Globus pallidus (tissue), 1 donor: ENCODE data around the gene RFNG.

Source experiments
- DNase-seq: peaks from one replicate; pipeline ENCODE4 v3.0.0-alpha.2; 2015; ENCODE audit warnings: low spot score

Gene RFNG

DNA sequence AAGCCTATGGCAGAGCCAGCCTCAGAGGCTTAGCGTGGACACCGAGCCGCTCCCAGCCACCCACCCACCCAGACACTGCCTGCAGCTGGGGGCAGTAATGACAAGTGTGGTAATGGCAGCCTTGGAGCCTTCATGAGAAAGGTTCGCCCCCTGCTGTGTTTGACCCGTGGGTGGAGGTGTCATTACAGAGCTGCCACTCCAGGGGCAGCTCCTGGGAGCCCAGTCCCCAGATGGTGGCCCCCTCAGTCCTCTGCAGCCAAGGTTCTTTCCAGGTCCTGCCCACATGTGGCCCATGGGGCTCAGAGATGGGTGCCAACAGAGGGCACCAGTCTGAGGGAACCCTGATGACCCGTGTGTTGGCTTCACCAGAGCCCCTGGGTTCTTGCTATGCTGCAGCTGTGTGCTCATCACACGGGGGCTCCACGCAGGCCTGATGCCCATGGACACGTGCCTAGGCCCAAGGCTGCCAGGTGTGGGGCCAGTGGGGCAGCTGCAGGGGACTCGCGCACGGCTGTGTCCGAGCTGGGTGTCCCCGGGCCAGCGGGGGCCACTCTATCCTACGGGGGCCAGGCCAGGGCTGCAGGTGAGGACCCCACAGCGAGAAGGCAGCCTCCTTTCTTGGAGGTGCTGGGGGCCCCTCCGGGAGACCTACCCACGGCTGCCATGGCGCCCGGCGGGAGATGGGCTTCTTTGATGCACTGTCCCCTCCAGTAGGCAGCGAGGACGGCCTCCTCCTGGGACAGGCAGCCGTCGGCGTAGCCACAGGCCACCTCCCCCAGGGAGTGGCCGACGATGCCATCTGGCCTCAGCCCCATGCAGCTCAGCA, 38.3 kb upstream of the RFNG start:
- no peak for DNase-seq

DNA sequence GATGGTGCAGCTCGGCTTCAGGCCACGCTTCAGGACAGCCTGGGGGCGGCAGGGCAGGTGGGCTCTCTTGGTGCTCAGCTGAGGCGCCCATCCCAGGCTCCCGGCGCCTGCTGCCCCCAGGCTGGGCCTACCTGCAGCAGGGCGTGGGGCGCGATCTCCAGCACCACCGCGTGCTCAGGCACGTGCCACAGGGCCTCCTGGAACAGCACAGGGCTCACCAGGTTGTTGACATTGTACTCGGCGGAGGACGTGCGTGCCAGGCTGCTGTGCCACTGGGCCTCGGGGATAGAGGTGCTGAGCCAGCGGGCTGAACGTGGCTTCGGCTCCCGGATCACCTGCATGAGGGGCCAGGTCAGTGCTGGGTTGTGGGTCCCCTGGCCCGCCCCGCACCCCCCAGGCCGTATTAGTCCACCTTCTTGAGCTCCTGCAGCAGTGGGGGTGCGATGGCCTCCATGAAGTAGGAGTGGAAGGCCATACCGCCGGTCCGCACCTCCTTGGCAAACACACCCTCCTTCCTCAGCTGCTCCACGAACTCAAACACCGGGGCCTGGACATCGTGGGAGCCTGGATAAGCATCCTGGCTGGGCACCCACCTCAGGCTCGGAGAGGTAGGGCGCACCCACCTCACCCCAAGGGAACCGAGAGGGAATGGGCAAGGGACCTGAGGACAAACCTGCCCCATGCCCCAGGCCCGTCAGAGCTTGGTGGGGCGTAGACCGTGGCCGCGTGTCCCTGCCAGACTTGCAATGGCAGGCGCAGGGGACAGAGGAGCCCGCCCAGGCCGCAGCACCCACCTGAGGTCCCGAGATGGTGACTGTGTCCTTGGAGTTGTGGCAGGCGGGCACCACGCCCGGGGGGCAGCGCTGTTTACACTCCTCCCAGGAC, 37.5 kb upstream of the RFNG start:
- DNase-seq = no peak

DNA sequence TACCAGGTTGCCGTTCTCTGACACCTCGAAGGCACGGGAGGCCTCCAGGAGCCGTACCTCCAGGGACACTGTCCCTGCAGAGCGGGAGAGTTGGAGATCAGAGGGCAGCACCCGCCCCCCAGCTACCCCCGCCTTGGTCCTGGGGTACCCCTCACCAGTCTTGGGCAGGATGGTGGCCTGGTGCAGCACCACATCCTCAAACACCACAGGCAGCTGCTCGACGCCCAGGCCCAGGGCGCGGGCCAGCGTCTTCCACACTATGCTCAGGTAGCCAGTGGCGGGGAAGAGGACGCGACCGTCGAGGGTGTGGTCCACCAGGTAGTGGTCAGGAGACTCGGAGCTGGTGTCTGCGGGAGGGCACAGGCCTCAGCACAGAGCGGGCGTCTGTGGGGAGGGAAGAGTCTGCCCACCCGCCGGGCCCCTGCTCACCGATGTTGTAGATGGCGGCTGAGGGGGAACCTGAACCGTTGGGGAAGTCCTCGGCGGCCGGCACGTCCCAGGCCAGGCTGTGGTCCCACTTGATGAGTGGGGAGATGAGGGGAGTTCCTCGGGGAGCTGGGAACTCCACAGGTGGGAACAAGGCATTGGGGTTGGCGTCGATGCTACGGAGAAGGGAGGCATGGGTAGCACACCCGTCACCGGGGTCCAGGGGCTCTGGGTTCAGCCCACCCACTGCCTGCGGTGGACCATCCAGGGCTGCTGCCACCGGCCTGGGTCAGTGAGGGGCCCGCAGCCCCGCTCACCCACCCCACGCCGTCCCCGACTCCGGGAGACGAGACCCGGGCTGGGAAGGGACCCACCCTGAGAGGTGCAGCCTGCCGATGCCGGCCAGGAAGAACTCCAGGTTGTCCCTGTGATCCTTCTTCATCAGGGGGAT, 36.6 kb upstream of the RFNG start:
- DNase-seq = no peak

- DNase-seq = no peak
Observed at GRCh38 chr17:82086941-82087906, 35.6 kb upstream of the RFNG start.

DNA sequence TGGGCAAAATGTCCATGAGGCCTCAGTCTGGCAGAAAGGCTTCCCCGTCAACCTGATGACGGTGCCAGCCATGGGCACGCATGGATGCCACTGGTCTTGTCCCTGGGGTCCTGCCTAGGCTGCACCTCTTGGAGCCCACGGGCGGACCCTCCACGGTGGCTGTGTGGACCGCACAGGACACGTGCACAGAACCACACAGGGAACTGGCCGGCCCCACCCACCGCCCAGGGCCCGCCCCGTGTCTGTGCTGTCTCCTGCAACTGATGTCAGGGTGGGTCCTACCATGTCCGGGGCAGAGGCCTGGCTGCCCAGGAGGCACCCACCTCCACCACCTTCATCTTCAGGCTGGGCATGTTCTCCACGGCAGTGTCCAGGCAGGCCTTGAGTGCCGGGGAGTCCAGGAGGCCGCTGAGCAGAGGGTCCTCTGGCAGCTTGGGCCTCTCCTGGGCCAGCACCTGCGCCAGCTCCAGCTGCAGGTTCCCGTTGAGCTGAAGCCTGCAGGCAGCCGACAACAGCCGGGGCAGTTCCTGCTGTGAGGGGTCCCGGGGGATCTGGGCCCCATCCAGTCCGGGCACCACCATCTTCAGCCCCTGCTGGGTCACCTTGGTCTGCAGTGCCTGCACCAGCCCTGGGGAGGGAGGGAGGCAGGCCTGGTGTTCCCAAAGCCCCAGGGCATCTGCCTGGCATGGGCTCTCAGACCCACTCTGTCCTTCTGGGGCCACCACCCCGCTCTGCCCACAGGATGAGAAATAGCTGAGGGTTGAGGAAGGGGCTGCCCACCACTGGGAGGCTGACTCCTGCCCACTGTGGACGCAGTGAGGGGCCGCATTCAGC, 34.5 kb upstream of the RFNG start:
- DNase-seq = no peak

DNA sequence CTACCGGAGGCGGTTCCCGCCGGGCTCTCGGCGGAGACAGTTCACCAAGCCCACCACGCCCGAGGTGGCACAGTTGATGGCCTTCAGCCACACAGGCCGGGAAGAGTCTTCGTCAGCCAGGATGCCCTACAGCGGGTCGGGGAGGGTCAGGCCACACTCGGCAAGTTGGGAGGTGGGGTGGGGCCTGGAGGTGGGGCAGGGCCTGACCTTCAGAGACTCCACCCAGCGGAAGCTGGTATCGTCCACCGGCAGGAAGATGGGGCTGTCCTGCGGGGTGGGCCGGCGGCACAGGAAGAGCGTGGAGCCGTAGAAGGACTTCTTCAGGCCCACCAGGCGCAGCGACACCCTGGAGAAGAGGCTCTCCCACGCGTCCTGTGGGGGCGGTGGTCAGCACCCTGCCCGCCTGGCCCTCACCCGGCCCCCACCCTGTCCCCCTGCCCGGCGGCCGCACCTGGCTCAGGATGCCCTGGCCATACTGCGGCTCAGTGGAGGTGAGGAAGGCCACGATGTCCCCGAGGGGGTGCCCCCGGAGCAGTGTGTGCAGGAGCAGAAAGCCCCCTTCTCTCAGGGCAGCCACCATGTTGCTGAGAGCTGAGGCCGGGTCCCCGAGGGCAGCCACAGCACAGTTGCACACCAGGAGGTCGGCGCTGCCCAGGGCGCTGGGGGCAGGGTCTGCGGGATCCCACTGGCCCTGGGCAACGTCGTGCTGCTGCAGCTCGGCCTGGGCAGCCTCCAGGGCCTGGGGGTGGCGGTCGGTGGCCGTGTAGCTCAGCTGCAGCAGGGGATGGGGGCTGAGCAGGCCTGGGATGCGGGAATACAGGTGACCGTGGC, 33.6 kb upstream of the RFNG start:
- DNase-seq = no peak

- no peak for DNase-seq
Observed at GRCh38 chr17:82084373-82085030, 32.9 kb upstream of the RFNG start.

DNA sequence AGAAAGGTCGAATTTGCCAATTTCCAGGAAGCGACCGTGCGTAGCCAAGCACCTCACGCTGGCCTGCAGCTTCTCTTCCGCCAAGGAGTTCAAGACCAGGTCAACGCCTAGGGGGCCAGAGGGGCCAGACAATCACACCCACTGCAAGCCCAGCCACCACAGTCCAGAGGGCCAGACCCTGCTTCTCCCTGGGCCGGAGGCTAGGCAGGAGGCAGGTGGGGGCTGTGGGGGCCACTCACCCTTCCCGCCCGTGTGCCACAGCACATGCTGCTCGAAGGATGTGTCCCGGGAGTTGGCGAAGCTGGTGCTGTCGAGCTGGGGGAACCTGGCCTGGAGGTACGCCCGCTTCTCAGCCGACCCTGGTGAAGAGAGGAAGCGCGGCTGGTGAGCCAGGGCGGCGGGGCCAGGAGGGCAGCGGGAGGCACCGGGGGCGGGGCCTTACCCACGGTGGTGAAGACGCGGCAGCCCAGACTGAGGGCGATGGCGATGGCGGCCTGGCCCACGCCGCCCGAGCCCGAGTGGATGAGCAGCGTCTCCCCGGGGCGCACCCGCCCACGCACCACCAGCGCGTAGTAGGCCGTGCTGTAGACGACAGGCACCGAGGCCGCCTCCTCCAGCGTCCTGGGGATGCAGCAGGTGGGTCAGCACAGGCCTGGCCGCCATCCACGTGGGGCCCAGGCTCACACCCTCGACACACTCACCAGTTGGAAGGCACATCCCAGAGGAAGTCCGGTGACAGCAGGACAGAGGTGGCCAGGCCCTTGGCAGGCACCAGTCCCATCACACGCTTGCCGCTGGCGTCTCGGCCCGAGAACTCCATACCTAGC, 32.1 kb upstream of the RFNG start:
- DNase-seq = no peak

DNA sequence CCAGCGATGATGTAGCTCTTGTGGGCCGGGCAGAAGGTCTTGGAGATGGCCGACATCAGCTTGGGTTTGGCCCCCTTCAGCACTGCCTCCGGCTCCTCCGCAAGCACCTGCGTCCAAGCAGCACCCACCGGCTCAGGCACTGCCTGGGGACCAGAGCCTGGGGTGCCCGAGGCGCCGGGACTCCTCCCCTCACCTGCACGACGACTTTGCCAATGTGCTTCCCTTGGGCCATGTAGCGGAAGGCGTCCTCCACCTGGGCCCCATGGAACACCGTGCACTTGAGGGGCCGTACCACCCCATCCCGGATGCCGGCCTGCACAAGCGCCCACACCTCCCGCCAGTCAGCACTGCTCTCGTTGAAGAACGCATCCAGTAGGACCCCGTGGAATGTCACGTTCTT, 31.4 kb upstream of the RFNG start:
- no peak for DNase-seq

DNA sequence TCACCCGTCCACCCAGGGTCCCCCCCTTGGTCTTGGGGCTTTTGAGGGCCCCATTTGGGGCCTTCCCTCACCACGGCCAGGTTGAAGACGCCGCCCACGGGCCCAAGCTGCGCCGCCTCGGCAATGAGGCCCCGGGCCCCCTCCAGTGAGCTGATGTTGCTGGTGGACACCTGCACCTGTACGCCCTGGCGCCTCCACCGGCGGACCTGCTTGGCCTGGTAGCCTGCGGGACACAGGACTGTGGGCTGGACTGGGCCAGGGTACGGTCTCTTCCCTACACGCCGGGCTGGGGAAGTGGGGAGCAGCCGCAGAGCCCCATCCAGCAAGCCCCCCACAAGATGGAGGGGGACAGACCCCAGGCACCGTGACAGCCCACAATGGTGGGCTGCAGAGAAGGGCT, 30.8 kb upstream of the RFNG start:
- DNase-seq = no peak

- no peak for DNase-seq
Observed at GRCh38 chr17:82081966-82082365, 30.4 kb upstream of the RFNG start.

DNA sequence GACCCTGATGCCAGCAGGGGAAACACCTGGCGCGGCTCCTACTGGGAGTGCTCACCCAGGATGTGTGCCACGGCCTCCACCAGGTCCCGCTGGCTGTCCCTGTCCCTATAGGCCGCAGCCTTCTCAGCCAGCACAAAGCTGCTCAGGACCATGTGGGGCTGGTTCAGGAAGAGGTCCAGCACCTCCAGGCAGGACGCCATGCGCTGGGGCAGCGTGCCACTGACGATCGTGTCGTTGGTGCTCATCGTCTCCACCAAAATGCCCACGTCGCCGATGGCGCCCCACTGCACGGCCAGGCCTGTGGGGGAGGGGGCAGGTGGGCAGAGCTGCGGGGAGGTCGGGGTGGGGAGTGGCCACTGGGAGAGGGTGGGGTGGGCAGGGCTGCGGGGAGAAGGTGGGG, 29.9 kb upstream of the RFNG start:
- DNase-seq = no peak

DNA sequence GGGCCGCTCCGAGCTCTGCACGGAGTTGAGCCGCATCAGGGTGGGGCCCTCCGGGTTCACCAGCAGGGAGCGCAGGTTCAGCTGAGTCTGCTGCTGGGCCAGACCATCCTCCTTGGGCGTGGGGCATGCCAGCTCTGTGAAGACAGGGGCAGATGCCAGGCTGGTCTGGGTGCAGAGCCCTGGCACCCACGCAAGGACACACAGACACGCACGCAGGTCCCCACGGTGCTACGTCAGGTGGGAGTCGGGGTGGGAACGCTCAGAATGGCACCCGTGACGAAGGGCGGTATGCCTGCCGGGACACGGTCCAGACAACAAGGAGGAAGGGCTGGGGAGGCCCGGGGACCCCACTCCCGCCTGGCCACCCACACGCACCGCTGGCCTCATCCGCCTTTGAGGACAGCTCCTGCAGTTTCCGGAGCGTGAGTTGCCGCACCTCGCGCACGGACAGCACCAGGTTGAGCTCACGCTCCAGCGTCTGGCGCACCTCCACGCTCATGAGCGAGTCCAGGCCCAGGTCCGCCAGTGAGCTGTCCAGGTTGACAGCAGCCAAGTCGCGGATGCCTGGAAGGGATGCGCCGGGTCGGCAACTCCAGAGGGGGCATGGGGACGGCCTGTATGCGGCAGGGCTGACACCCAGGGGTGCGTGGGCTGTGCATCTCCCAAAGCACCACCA, 29.3 kb upstream of the RFNG start:
- no peak for DNase-seq

GRCh38 chr17:82080048-82080788, 28.6 kb upstream of the RFNG start:
- DNase-seq = no peak

DNA sequence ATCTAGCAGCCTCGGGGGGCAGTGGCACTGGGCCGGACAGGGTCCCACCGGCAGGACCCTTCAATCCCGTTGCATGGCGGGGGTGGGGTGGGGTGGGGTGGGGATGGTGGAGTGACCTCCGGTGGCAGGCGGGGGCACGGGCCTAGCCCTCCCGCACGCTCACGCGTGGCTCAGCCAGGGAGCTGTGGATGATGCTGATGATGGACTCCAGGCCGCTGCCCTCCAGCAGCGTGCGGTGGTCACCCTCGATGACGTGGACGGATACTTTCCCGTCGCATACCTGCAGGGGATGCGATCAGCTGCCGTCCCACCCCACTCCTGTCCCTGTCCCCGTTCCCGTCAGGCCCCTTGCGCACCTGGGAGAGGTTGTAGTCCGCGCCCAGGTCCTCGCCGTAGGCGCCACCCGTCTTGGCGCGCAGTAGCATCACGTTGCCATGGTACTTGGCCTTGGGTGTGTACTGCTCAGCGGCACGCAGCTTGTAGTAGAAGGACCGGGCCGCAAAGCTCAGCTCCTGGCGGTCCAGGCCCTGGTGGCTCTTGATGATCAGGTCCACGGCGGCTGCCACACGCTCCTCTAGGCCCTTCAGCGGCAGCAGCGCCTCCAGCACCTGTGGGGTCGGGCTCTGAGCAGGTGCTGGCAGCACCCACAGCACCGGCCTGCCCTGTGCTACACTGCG, 27.5 kb upstream of the RFNG start:
- DNase-seq = no peak

DNA sequence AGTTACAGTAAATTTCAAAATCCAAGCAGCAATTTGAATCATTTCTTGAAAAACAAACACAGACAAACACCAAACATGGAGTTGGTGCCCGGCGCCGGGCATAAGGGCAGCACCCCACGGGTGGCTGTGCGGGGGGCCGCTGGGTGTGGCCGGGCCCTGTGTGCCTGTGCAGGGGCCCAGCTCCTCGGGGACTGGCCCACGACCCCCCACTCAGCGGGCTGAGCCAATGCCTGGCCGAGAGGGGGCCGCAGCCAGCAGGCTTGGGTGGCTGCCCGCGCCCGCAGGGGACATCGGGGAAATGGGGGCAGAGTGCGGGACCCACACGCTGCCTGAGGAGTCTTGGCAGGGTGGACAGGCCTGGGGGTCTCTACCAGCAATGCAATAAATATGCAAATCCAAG, 26.8 kb upstream of the RFNG start:
- DNase-seq = no peak
